CD4-positive, CD25-positive, alpha-beta regulatory T cell (primary cell): Measurements from ENCODE around the gene AKR7A2. TPM values are rescaled to one million over a fixed set of nuclear protein-coding genes. Genes with fewer than 3 reads are reported as not detected.

Source experiments
- ATAC-seq, 2 donors: fragments of 150-1000 bp; cut with Tn5 transposase; one replicate each; pipeline ENCODE4 v1.10.0; 2021; ENCODE audit warnings: low read depth in 2 of 2, moderate number of reproducible peaks in 2 of 2, moderate library complexity in 1 of 2
- DNase-seq, 3 donors: peaks; one replicate each; pipeline versions ENCODE4 v3.0.0 to v3.0.0-alpha.2; 2012 to 2022; ENCODE audit warnings: mixed read lengths in 1 of 3
- H3K27ac ChIP-seq: one replicate; pipeline ENCODE4 v1.7.0; 2013; ENCODE audit warnings: mild to moderate bottlenecking, low read length; ENCODE audit not compliant: insufficient read depth, poor library complexity, severe bottlenecking
- H3K27me3 ChIP-seq: one replicate; pipeline ENCODE4 v1.7.0; 2013; ENCODE audit warnings: low read length; ENCODE audit not compliant: control insufficient read depth, insufficient read depth
- H3K36me3 ChIP-seq: one replicate; pipeline ENCODE4 v1.7.0; 2013; ENCODE audit warnings: mild to moderate bottlenecking, low read length, moderate library complexity; ENCODE audit not compliant: control insufficient read depth, insufficient read depth
- H3K4me1 ChIP-seq: 2 replicates; pipeline ENCODE4 v1.7.0; 2013; ENCODE audit warnings: mild to moderate bottlenecking, low read length; ENCODE audit not compliant: insufficient read depth, control insufficient read depth, poor library complexity, severe bottlenecking
- H3K4me3 ChIP-seq: one replicate; pipeline ENCODE4 v1.7.0; 2013; ENCODE audit warnings: low read depth, mild to moderate bottlenecking, low read length, moderate library complexity
- H3K9me3 ChIP-seq, 2 experiments: 1 replicate in 1 of 2; 2 replicates in 1 of 2; pipeline ENCODE4 v1.7.0; 2013; ENCODE audit warnings: low read length in 2 of 2, mild to moderate bottlenecking in 1 of 2, moderate library complexity in 1 of 2; ENCODE audit not compliant: control insufficient read depth in 2 of 2
- H3K27ac Mint-ChIP-seq, 3 donors: one replicate each; pipeline ENCODE4 v1.8.0; 2020 to 2022; ENCODE audit warnings: mild to moderate bottlenecking in 3 of 3, mixed read lengths in 3 of 3, moderate library complexity in 2 of 3
- H3K27me3 Mint-ChIP-seq: one replicate; pipeline ENCODE4 v1.8.0; 2022; ENCODE audit warnings: mild to moderate bottlenecking, mixed read lengths
- H3K36me3 Mint-ChIP-seq: one replicate; pipeline ENCODE4 v1.8.0; 2020; ENCODE audit warnings: mixed read lengths
- H3K4me1 Mint-ChIP-seq, 4 donors: one replicate each; pipeline ENCODE4 v1.8.0; 2020 to 2022; ENCODE audit warnings: mixed read lengths in 4 of 4, mild to moderate bottlenecking in 1 of 4
- H3K4me3 Mint-ChIP-seq, 4 donors: one replicate each; pipeline ENCODE4 v1.8.0; 2020 to 2022; ENCODE audit warnings: mild to moderate bottlenecking in 4 of 4, mixed read lengths in 4 of 4, moderate library complexity in 3 of 4
- H3K9me3 Mint-ChIP-seq, 7 donors: one replicate each; pipeline ENCODE4 v1.8.0; 2020 to 2022; ENCODE audit warnings: mixed read lengths in 7 of 7, mild to moderate bottlenecking in 3 of 7, moderate library complexity in 2 of 7
- polyA plus RNA-seq, 4 donors: library from polyadenylated mRNA; unstranded; fragments of 300-500 nt; fragmentation: Illumina TruSeq; gene quantifications; one replicate each; pipeline ENCODE4 v1.2.3, GENCODE V29; 2021
- total RNA-seq: library from RNA; stranded (reverse); gene quantifications from one replicate; pipeline ENCODE4 v1.2.3, GENCODE V29; 2022

Gene AKR7A2
- total and polyA plus RNA-seq, 5 donors from 2014 or later, result 20.5 to 133 (median 110) TPM

DNA sequence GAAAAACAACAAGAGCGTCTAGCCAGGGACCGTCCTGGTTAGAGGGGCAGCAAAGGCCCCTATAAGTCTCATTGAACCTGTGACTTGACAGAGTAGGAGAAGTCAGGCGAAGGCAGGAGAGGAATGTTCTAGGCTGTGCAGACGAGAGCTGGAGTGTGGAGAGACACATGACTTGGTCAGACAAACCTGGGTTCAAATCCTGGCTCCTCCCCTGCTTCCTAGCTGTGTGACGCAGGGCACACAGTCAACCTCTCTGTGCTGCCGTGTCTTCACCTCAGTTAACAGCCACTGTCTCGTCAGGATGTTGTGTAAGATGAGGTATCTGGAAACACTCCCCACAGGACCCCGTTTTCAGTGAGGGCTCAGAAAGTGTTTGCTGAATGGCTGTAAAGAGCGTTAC is 15.8 kb upstream of the AKR7A2 start:
- no peak for ATAC-seq
- Histone ChIP-seq H3K9me3 (no peaks in the 10 kb centered on the region), H3K27me3 (no peaks in the 10 kb centered on the region), H3K4me1 (no peaks in the 10 kb centered on the region), H3K36me3 (no peaks in the 10 kb centered on the region), H3K27ac (no peak overlapping the region), H3K4me3 (no peak overlapping the region)
- Mint-ChIP-seq H3K4me1 (peaks cover 0 to 5% (median 0%) of the 10 kb centered on the region in 4 donors), H3K9me3 (no peaks in the 10 kb centered on the region), H3K27me3 (no peaks in the 10 kb centered on the region), H3K27ac (no peak overlapping the region), H3K36me3 (peaks cover 14% of the 10 kb centered on the region), H3K4me3 (peak overlapping the region in 2 of 4 donors; percentile 38 to 43)
- DNase-seq, result no peak

DNA sequence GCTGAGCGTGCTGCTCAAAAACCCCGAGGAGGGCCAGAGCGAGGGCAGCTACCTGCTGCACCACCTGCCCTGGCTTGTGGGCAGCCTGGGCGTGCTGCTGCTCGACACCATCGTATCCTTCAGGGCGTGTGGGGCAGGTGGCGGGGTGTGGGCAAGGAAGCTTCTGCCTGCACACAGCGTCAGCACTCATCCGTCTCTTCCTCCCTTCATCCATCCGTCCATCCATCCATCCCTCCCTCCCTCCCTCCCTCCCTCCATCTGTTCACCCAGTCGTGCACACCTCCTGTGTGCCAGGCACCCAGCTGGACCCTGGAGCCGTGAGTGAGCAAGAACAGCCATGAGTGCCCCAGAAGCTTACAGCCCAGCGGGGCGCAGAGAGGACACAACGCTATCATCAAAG is 15.4 kb upstream of the AKR7A2 start:
- Histone ChIP-seq H3K27me3 (no peaks in the 10 kb centered on the region), H3K4me1 (no peaks in the 10 kb centered on the region), H3K9me3 (no peaks in the 10 kb centered on the region), H3K4me3 (no peak overlapping the region), H3K36me3 (no peaks in the 10 kb centered on the region), H3K27ac (no peak overlapping the region)
- no peak for DNase-seq
- no peak for ATAC-seq
- Mint-ChIP-seq H3K4me1 (peaks cover 0 to 5% (median 0%) of the 10 kb centered on the region in 4 donors), H3K4me3 (no peak overlapping the region), H3K27ac (no peak overlapping the region), H3K27me3 (no peaks in the 10 kb centered on the region), H3K9me3 (no peaks in the 10 kb centered on the region), H3K36me3 (peaks cover 16% of the 10 kb centered on the region)

DNA sequence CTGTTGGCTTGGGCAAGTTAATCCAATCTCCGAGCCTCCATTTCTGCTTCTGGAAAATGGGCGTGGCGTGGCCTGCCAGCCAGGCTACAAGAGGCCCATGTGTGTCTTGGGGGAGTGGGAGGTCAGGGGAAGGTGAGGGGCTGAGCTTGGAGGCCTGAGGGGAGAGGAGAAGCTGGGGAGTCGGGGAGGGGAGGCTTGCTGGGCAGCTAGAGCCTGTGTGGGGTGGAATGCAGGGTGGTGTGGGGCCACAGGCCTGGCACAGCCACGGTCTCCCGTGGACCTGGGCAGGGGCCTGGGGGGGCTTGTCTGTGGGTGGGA is 14.8 kb upstream of the AKR7A2 start:
- no peak overlapping the region for H3K4me3 ChIP-seq
- H3K36me3 ChIP-seq, result no peaks in the 10 kb centered on the region
- H3K27me3 Mint-ChIP-seq, result no peaks in the 10 kb centered on the region
- no peak overlapping the region for H3K27ac ChIP-seq
- ATAC-seq, result no peak
- DNase-seq, result no peak
- H3K27me3 ChIP-seq, result no peaks in the 10 kb centered on the region
- H3K9me3 ChIP-seq, result no peaks in the 10 kb centered on the region
- no peaks in the 10 kb centered on the region for H3K4me1 ChIP-seq
- peak overlapping the region in 1 of 4 donors; percentile 15 for H3K4me3 Mint-ChIP-seq
- H3K27ac Mint-ChIP-seq, result no peak overlapping the region
- peaks cover 0 to 5% (median 0%) of the 10 kb centered on the region in 4 donors for H3K4me1 Mint-ChIP-seq
- peaks cover 21% of the 10 kb centered on the region for H3K36me3 Mint-ChIP-seq
- no peaks in the 10 kb centered on the region for H3K9me3 Mint-ChIP-seq

DNA sequence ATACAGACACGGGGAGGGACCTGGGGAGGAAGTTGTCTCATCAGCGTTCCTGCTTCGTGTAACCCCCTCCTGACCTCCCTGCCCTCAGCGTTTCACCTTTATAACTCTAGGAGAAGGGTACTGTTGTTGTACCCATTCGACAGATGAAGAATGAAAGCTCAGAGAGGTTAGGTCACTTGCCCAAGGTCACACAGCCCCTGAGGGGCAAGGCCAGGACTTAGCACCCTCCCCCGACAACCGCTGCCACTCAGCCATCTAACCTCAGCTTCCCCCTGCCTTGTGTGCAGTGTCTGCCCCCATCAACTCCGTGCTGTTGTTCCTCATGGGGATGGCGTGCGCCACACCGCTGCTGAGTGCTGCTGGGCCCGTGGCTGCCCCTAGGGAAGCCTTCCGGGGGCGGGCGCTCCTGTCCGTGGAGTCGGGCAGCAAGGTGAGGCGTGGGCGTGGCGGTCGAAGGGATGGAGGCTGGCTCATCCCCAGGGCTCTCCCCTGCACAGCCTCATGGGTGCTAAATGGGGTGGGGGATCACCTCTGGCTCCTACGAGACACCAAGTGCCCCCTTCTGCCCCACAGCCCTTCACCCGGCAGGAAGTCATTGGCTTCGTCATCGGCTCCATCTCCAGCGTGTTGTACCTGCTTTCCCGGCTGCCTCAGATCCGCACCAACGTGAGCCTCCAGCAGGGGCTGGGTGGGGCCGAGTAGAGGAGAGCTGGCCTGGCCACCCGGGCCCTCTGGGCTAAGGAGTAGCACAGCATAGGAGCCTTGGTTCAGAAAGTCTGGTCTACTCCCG is 14.2 kb upstream of the AKR7A2 start:
- no peaks in the 10 kb centered on the region for H3K36me3 ChIP-seq
- no peak for ATAC-seq

DNA sequence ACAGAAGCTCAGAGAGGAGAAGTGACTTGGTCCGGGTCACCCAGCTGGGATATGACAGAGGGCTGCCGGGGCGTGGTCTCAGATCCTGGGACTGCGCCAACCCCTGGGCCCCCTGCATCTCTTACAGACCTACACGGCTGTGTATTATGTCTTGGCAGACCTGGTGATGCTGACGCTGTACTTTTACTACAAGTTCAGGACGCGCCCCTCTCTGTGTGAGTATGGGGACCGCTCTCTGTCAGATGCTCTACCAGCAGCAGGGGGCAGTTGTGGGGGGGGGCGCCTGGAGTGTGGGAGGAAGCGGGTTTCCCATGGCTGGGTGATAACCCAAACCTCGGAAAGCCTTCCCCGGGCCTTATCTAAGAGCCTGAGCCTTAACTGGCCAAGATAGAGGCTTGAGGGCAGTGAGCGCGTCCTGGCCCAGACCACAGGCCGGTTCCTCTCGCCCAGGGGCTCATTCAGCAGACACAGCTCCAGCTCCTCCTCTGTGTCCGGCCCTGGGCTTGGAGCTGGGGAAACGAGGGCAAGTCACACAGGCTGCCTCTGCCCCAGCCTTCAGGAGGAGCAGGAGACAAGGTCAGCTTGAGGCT is 13.5 kb upstream of the AKR7A2 start:
- DNase-seq (no peak), ATAC-seq (no peak)
- H3K36me3 Mint-ChIP-seq, result peaks cover 22% of the 10 kb centered on the region
- peak overlapping the region in 1 of 4 donors; percentile 49 for H3K4me3 Mint-ChIP-seq
- H3K27me3 Mint-ChIP-seq, result no peaks in the 10 kb centered on the region
- H3K36me3 ChIP-seq, result no peaks in the 10 kb centered on the region
- H3K4me3 ChIP-seq, result no peak overlapping the region
- peak overlapping the region in 1 of 3 donors; percentile 10 for H3K27ac Mint-ChIP-seq
- H3K4me1 ChIP-seq, result no peaks in the 10 kb centered on the region
- no peaks in the 10 kb centered on the region for H3K27me3 ChIP-seq
- no peaks in the 10 kb centered on the region for H3K9me3 ChIP-seq
- H3K27ac ChIP-seq, result no peak overlapping the region
- no peaks in the 10 kb centered on the region for H3K9me3 Mint-ChIP-seq
- H3K4me1 Mint-ChIP-seq, result peaks cover 0 to 5% (median 0%) of the 10 kb centered on the region in 4 donors

More for the DNA sequence above, 14.2 kb upstream of the AKR7A2 start:
- Mint-ChIP-seq H3K4me1 (peaks cover 0 to 5% (median 0%) of the 10 kb centered on the region in 4 donors), H3K27me3 (no peaks in the 10 kb centered on the region), H3K36me3 (peaks cover 22% of the 10 kb centered on the region), H3K9me3 (no peaks in the 10 kb centered on the region), H3K27ac (no peak overlapping the region), H3K4me3 (no peak overlapping the region)
- H3K27ac ChIP-seq, result no peak overlapping the region
- no peak overlapping the region for H3K4me3 ChIP-seq
- no peak for DNase-seq
- H3K4me1 ChIP-seq, result no peaks in the 10 kb centered on the region
- no peaks in the 10 kb centered on the region for H3K27me3 ChIP-seq
- H3K9me3 ChIP-seq, result no peaks in the 10 kb centered on the region

DNA sequence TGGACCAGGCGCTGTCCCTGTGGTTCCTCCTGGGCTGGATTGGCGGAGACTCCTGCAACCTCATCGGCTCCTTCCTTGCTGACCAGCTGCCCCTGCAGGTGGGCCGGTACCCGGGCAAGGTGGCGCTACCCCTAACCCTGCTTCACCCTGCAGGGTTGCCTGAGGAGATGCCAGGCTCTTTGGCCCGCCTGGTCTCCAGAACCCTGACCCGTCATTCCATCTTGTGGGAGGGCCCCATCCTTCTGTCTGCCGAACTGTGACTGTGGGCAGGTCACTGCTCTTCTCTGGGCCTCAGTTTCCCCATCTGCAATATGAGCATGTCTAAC is 12.7 kb upstream of the AKR7A2 start:
- no peak for ATAC-seq
- no peak for DNase-seq
- H3K9me3 ChIP-seq, result no peaks in the 10 kb centered on the region
- Mint-ChIP-seq H3K27ac (no peak overlapping the region), H3K4me3 (peak overlapping the region in 2 of 4 donors; percentile 9 to 49), H3K4me1 (peaks cover 0 to 2% (median 0%) of the 10 kb centered on the region in 4 donors), H3K27me3 (no peaks in the 10 kb centered on the region), H3K36me3 (peaks cover 22% of the 10 kb centered on the region), H3K9me3 (no peaks in the 10 kb centered on the region)
- no peak overlapping the region for H3K4me3 ChIP-seq
- no peak overlapping the region for H3K27ac ChIP-seq
- H3K4me1 ChIP-seq, result no peaks in the 10 kb centered on the region
- no peaks in the 10 kb centered on the region for H3K36me3 ChIP-seq
- no peaks in the 10 kb centered on the region for H3K27me3 ChIP-seq

DNA sequence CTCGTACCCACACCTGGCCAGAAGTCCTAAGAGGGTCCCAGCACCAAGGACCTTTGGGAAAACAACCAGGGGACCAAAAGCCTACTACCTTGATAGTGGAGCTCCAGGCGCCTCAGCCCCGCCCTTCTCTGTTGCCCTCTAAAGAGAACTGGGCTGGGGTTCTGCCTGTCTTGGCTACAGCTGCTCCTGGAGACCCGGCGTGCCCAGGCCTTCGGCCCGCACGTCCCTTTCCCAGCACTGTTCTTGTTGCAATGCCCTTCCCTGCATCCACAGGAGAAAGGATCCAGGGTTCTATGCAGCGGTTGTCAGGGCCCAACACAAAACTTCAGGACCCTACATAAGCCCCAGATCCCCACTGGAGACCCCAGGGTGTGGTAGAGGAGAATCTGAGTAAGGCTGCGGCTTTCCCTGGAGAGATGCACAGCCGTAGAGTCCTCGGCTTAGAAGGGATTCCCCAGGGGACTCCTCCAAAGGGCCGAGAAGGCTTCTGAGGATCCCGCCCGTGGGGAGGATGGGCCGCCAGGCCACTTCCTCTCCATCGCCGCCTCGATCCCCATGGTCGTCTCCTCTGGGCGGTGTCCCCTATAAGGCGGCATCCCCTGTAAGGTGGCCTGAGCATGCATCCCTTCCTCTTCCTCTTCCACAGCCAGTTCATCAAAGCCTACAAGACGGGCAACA is 12.2 kb upstream of the AKR7A2 start:
- Histone ChIP-seq H3K36me3 (no peaks in the 10 kb centered on the region), H3K9me3 (no peaks in the 10 kb centered on the region), H3K4me3 (no peak overlapping the region), H3K27ac (no peak overlapping the region), H3K4me1 (no peaks in the 10 kb centered on the region), H3K27me3 (no peaks in the 10 kb centered on the region)
- Mint-ChIP-seq H3K27me3 (no peaks in the 10 kb centered on the region), H3K9me3 (no peaks in the 10 kb centered on the region), H3K4me3 (peak overlapping the region in 1 of 4 donors; percentile 49), H3K27ac (no peak overlapping the region), H3K36me3 (peaks cover 25% of the 10 kb centered on the region), H3K4me1 (no peaks in the 10 kb centered on the region)
- DNase-seq (no peak), ATAC-seq (no peak)
